ENCODE data around the gene NTN3. TPM values are rescaled to one million over a fixed set of nuclear protein-coding genes. Genes with fewer than 3 reads are reported as not detected.

Gene NTN3
- total RNA-seq, 3 donors from 2014 or later, result 0.44 TPM; not detected in 2

GRCh38 chr16:2515180-2515851 is 44.2 kb downstream of the NTN3 start:
- peak; percentile 24 for ATAC-seq

GRCh38 chr16:2516391-2517240 is 45.5 kb downstream of the NTN3 start:
- no peak for TF ChIP-seq CTCF (IDR thresholded peaks at IDR 0.05)
- intact Hi-C loops (cut with DNase I, micrococcal nuclease), result no loop called here
- Histone ChIP-seq H3K9me3 (no peaks in the 10 kb centered on the region), H3K4me3 (no peak overlapping the region), H3K4me1 (ENCODE audit: low read depth) (peaks cover 58% of the 10 kb centered on the region), H3K36me3 (ENCODE audit: low read depth) (no peaks in the 10 kb centered on the region)
- ATAC-seq (no peak), DNase-seq (peak in 2 of 3 donors; percentile 46 to 65)

More at GRCh38 chr16:2515180-2515851, 44.2 kb downstream of the NTN3 start:
- H3K4me3 ChIP-seq, result peak overlapping the region; percentile 98
- no peak for TF ChIP-seq CTCF (IDR thresholded peaks at IDR 0.05)
- no peaks in the 10 kb centered on the region for H3K9me3 ChIP-seq
- H3K4me1 ChIP-seq (ENCODE audit: low read depth), result peaks cover 51% of the 10 kb centered on the region
- intact Hi-C loops (cut with DNase I, micrococcal nuclease), result no loop called here
- peak in 2 of 3 donors; percentile 70 to 71 for DNase-seq
- H3K36me3 ChIP-seq (ENCODE audit: low read depth), result no peaks in the 10 kb centered on the region

- Histone ChIP-seq H3K4me3 (no peak overlapping the region), H3K4me1 (ENCODE audit: low read depth) (peaks cover 55% of the 10 kb centered on the region), H3K9me3 (no peaks in the 10 kb centered on the region), H3K36me3 (ENCODE audit: low read depth) (no peaks in the 10 kb centered on the region)
- ATAC-seq (no peak), DNase-seq (peak in 1 of 3 donors; percentile 32)
- TF ChIP-seq CTCF (IDR thresholded peaks at IDR 0.05), result no peak
- intact Hi-C loops (cut with DNase I, micrococcal nuclease), result no loop called here
Observed at GRCh38 chr16:2517954-2518605, 47.0 kb downstream of the NTN3 start.

GRCh38 chr16:2518823-2519710 is 48.0 kb downstream of the NTN3 start:
- intact Hi-C loops (cut with DNase I, micrococcal nuclease), result no loop called here

More at GRCh38 chr16:2518823-2519710, 48.0 kb downstream of the NTN3 start:
- no peak for TF ChIP-seq CTCF (IDR thresholded peaks at IDR 0.05)
- DNase-seq (peak in 2 of 3 donors; percentile 51 to 73), ATAC-seq (no peak)
- Histone ChIP-seq H3K36me3 (ENCODE audit: low read depth) (no peaks in the 10 kb centered on the region), H3K9me3 (no peaks in the 10 kb centered on the region), H3K4me1 (ENCODE audit: low read depth) (peaks cover 60% of the 10 kb centered on the region), H3K4me3 (no peak overlapping the region)

Data from mucosa of descending colon (tissue), 3 donors.